Adrenal gland (tissue), 5 donors: ENCODE results near the gene JAKMIP2.
A peak's percentile ranks its signal among the peaks of the same experiment; 100 is the strongest.

Experiments
- CTCF ChIP-seq, 6 experiments: fragments of 450-650 bp in 4 of 6; fragments of 200-600 bp in 2 of 6; sonication (generic) in 1 of 6; IDR thresholded peaks; 1 replicate in 5 of 6; 2 replicates in 1 of 6; pipeline versions ENCODE4 v1.5.1 to v1.8.0; 2016 to 2021; ENCODE audit warnings: antibody characterized with exemption in 6 of 6, mild to moderate bottlenecking in 2 of 6, moderate library complexity in 1 of 6
- POLR2A ChIP-seq, 2 donors: fragments of 450-650 bp; IDR thresholded peaks; one replicate each; pipeline ENCODE4 v1.6.1; 2017; ENCODE audit warnings: antibody characterized with exemption in 2 of 2, mild to moderate bottlenecking in 2 of 2, moderate library complexity in 1 of 2
- donor health status: DM: no; HTN: no; CAD: no.

DNA sequence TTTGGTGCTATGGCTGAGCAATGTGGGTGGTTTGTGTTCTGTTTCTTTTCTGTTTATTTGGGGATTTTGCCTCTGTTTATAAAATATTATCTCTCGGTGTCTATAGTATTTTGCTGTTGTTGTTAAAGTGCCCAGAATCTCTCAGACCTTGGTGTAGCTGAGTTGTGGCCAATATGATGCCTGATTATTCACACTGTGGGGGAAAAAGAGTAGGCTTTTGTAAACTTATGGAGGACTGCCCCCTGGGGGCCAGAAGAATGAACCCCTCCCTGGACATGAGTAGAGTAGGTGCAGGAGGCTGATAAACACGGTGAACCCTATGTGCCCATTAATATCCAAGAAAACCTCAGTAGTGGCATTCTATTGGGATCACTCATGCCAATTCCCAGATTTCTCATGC, 223.7 kb downstream of the JAKMIP2 start:
- TF ChIP-seq POLR2A (IDR thresholded peaks at IDR 0.05) (no peak), CTCF (IDR thresholded peaks at IDR 0.05) (peak in 5 of 6 experiments; percentile 18 to 56 (median 46))
